ENCODE data around the gene HOXD11.

HOXD11 gene

DNA sequence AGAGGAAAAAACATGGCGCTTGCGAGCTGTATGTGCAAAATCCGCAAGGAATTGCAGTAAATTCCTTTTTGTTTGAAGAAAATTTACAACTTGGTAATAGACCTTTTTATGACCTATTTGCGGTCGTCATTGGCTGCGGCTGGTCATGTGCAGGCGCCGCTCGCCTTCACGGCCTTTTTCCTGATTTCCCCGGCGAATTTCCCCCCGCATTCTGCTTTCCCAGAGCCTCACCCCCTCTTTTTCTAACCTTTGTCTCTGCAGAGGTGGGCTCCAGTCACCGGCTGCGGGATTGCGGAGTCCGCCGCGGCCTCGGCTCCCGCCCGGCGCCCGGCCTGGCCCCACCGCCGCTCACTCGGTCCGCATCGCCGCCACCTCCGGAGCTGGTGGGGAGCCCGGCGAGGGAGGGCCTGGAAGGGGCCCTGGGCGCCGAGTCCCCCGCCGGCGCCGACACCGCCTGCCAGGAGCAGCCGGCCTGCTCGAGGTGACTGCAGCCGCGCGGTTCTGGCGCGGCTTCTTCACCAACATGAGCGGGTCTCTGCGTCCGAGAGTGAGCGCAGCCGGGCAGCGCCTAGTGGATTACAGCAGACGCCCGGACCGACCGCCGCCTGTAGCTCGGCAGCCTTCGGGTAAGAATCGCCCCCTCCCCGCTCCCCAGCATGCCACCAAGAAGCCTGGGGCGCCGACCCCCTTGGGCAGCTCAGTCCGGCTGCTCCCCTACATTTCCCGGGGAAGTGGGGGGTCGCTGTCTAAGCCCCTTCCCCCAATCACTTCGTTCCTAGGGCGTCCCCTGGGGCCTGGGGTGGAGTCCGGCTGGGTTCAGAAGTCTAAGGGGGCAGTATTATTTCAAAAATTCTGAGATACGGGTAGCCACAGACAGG is 29.5 kb downstream of the HOXD11 start:
- no peak for DNase-seq

DNA sequence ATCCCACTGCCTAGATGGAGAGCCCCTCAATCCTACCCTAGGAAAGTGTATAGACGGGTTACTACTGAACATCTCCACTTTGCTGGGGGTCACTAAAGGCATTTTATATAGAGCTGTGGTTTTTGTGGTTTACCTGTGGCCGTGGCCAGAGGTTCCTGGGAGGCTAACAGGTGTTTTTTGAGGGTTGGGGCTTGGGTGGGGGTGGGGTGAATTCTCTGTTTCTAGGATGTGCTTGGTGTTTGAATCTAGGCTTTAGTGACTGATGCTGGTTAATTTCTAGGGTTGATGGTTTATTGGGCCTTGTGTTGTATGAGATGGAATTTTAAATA is 30.1 kb downstream of the HOXD11 start:
- no peak for DNase-seq

DNA sequence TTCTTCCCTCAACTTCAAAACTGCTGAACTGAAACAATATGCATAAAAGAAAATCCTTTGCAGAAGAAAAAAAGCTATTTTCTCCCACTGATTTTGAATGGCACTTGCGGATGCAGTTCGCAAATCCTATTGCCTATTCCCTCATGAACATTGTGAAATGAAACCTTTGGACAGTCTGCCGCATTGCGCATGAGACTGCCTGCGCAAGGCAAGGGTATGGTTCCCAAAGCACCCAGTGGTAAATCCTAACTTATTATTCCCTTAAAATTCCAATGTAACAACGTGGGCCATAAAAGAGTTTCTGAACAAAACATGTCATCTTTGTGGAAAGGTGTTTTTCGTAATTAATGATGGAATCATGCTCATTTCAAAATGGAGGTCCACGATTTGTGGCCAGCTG is 30.8 kb downstream of the HOXD11 start:
- no peak for DNase-seq

DNA sequence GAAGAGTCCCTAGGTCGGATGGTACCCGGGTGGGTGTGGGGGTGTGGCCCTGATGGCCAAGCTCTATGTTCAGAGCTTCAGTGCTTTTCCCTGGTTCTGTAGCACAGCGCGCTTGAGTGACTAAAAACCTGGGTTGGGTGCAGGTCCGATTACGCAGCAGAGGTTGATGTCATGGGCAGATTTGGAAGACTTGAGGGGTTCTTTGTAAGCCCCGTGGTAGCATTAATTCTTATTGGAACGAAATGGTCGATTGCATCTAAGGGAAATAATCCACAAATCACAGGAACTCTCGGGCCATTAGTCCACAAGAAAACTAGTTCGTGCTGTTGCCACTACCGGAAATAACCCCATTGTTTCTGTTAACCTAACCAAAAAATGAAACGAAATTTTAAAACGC is 31.4 kb downstream of the HOXD11 start:
- DNase-seq, result no peak

DNA sequence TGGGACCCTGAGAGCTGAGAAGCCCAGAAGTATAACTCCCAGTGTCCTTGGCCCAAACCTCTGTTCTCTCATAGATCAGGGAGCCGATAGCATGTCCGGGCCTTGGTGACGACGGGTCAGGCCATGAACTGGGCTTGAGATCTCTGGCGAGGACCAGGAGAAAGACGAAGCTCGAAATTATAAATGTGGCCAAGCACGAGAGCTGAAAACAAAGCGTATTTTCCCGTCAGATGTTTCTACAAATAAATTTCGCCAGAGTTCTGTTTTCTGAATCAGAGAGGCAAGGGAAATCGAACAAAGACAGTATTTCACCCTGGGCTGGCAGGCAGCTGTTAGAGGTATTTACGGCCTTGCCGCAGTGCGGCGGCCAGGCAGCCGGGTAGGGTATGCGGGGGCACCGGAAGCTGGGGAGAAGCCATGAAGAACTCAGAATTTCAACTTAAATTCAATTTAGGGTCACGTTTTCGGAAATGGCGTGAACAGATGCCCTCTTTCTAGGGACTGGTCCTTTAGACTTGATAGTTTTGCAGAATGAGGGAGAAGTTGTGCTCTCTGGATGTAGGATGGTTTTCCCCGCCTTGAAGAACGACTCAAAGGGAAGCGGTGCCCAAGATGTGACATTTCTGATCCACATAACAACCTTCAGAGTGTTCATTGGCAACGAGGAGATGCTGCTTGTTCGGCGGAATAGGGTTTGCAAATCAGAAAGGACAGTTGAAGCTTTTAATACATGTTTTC is 32.0 kb downstream of the HOXD11 start:
- no peak for DNase-seq

DNA sequence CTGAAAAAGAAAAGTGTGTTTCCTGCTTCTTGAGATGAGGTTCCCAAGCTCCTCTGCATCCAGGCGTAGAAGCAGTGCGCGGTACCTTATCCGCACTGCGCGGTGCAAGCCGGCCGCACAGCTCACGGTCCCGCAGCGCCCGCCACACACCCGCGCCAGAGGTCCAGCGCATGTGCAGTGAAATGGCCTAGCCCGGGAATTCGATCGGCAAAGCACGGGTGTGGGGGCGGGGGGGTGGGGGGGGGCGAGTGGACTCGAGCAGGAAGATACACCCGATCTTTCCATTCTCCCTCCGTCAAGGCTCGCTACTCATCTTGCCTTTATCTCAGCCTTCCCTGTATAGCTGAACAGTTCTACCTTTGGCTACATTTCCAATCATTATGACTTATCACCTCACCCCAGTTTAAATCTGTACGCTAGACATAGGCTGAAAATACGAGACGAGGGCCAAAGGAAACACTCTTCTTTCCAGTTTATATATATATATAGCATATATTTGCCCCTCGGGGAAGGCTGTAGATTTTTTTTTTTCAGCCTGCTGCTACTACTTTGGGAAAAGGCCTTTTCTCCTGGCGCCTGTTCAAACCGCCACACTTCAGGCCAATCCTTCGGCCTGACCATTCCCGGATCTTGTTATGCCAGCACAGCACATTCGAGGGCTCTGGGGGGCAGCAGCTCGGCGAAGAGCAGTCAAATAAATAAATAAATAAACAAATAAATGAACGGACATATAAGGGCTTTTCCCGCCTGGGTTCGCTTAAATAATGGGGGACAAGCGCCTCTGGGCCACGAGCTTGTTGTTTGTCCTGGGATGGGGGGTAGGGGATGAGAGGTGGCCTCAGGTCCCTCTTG is 32.8 kb downstream of the HOXD11 start:
- no peak for DNase-seq

DNA sequence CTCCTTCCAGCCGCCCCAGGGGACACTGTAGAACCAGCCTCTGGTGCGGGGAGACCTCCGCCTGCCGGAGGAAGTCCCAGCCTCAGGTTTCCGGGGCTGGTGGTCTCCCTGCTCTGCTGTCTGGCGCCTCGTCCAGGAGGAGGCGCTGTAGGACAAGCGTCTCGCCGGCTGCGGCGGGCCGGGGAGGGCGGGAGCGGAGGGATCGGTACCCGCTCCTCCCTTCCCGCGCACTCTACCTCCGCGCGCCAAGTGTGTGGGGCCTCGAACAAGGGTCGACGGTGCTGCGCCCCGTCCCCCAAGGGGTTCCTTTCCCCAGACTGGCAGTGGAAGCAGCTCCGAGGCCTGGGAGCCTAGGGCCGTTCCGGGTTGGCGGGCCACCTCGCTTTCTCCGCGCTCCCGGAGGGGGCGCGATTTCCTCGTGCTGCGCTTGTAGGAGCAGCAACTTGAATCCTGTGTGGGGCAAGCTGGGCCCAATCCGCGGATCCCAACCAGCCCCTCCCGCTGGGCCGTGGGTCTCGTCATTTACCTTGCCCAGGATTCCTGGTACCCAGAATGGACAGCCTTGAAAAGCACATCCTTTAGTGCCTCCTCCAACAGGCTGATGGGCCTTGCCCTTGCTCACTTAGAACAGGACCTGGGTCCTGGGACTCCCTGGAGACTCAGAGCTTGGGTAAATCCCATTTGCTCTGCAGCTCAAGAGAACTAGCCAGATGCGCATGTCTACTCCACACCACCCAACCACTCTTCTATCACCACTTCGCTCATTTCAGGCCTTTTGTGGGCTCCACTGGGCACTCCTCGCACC is 33.6 kb downstream of the HOXD11 start:
- DNase-seq, result peak; percentile 53

DNA sequence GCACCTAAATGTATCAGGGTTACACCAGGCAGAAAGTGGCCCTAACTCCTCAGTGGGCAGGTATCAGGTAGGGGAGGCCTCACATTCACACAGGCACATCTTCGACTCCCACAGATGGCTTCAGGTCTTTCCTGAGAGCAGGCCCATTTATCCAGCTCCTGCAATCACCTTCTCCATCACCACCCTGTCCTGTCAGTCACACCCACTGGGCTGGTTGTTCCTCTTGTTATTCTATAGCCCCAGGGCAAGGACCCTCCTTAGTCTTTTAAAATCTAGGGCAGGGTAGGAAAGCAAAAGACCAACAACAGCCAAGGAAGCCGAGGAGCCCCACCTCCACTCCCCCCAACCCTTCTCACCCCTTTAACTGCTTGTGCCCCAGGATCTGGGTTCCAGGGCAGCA is 35.2 kb downstream of the HOXD11 start:
- no peak for DNase-seq

DNA sequence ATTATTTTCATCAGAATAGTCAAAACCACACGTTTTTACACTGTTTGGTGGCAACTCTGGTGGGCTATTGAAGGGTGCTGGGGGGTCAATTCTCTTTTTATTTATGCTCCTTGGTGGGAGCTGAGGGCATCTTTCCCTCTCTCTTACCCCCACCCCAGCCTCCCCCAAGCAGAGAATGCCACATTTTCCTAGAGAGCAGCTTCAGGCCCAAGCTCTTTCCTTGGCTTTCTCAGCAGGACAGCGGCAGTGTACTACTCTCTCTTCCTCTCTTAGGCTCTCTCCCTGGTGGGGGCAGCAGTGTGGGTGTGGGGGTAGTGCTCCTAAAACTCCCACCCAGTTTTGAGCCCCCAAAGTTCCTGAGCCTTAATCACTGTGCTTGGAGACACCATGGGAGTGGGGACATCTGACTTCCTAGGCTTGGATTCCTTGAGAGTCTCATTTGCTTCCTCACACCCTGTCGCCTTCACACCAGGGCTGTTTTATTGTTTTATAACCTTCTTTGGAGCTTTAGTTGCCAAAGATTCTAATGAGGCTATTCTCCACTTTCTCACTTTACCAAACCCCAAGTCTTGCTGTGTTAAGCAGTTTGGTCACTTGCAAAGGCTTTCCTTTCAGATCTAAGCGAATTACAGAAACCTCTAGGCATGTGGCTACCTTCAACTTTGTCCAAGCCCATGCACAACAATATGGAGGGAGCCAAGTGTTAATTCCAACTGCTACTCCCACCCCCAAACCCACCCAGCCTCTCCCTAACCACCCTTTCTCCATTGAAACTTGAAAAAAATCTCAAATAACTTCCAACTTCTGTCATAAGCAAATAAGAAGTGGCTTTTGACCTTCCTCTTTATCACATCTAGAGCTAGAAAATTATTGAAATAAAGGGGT is 38.2 kb downstream of the HOXD11 start:
- DNase-seq, result no peak

DNA sequence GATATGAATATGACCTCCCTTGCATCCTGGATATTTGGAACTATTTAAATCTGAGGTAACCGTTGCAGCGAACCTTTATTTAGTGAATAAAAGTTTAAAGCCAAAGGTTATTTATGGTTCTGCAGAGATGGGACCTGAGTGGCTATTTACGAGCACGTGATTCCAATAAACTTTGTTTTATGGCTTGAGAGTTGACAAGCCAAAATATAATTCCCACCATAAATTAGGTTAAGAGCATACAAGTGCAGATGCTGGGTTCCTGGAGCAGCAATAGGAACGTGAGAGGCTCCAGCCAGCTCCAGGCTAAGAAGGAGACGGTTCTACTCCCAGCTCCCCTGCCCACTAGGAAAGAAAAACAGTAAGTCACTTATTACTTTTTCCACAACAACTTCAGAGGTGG is 39.0 kb downstream of the HOXD11 start:
- no peak for DNase-seq

DNA sequence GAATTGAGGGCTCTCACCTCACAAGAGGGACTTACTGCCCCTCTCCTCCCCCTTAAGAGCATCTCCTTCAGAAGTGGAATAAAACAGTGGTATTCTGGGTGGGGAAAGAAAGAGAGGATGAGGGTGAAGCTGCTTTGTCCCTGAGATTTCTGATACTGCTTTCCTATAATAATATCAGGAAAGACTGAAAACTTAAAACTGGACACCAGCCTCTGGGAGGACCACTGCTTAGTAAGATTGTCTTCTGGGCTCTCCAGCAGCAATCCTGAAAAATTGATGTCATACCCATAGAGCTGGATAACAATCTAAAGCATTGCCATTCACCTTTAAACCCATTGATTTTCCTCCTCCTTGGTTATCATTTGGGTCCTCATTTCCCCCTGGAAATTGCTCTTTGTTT is 39.6 kb downstream of the HOXD11 start:
- DNase-seq, result no peak

DNA sequence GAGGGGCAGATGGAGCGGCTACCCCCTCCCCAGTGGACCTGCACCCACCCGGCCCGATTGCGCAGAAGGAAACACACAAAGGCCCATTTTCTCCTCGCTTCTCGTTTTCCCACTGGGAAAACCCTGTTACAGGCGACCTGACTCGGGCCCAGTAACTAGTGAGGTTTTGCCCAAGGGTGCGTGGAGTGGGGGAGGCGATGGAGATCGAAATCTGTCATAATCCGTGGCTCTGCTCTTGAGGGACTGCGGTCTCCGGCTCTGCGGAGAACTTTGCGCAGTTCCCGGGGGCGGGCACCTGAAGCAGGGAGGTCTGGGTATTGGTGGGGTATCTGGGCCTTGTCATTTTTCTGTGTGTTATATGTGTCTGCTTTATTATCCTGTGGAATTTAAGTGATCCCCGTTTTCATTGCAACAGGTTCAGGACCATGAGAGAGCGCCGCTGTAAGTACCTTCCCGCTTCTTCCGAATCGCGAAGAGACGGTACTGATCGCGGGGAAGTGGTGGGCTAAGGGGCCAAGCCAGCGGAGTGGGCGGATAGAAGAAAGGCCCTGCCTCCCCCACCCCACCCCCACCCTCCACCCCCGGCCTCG is 40.2 kb downstream of the HOXD11 start:
- no peak for DNase-seq

DNA sequence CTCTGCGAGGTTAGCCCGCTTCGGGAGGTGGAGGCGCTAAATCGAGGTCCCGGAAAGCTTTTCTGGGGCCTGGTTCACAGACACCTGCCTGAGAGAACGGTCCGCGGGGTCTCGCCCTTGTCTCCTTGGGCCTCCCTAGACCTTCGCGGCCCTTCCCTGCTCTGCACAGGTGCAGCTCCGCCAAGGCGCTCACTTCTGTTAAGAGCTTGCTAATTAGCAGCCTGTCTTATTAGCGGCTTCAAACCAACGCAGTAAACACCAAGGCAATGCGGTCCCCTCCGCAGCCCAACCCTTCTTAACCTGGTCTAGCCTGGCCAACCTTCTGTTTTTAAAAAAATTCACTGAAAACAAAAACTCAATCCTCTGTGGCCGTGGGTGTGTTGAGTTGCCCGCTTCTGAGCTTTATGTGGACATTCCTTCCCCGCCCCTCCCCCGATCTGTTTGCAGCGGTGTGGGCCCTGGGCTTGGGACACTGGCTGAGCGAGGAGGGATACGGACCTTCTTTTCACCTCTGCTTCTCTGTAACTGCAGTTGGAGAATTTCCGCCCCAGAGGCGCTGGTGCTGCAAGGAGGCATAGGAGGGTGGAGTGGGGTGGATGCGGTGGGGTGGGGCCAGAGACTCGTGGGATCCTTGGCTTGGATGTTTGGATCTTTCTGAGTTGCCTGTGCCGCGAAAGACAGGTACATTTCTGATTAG is 40.9 kb downstream of the HOXD11 start:
- DNase-seq, result no peak

DNA sequence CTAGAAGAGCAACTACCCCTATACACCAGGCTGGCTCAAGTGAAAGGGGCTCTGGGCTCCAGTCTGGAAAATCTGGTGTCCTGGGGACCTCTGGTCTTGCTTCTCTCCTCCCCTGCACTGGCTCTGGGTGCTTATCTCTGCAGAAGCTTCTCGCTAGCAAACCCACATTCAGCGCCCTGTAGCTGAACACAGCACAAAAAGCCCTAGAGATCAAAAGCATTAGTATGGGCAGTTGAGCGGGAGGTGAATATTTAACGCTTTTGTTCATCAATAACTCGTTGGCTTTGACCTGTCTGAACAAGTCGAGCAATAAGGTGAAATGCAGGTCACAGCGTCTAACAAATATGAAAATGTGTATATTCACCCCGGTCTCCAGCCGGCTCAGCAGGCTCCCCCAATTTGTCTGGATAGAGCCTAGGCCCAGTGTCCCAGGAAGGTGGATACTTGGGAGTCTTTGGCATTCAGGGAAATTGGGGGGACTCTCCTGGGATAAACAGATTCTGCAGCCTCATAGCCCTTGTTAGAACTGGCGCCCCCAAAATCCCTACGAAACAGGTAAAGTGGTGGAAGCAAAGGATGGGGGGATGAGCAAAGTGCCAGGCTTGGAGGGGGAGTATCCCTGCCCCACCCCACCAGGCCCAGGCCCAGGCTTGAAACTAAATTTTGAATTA is 41.8 kb downstream of the HOXD11 start:
- DNase-seq, result no peak

DNA sequence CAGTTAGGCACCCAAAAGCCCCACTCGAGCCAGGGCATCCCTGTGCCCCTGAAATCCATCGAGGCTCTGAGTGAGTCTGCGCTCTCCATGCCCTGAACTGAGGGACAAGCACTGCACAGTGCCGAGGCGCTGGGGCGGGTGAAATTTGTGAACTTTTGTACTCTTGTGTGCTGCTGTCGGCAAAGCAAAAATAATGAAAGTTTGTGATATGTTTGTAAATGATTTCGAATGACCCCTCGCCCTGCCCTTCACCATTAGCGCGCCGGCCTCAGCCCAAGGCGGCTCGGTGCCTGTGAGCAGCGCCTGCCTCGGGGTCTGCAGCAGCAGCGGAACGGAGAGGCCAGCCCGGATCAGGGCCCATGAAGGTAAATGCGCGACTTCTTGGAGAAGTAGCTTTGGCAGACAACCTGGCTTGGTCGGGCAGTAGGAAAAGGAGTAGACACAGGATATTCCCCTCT is 42.4 kb downstream of the HOXD11 start:
- no peak for DNase-seq

DNA sequence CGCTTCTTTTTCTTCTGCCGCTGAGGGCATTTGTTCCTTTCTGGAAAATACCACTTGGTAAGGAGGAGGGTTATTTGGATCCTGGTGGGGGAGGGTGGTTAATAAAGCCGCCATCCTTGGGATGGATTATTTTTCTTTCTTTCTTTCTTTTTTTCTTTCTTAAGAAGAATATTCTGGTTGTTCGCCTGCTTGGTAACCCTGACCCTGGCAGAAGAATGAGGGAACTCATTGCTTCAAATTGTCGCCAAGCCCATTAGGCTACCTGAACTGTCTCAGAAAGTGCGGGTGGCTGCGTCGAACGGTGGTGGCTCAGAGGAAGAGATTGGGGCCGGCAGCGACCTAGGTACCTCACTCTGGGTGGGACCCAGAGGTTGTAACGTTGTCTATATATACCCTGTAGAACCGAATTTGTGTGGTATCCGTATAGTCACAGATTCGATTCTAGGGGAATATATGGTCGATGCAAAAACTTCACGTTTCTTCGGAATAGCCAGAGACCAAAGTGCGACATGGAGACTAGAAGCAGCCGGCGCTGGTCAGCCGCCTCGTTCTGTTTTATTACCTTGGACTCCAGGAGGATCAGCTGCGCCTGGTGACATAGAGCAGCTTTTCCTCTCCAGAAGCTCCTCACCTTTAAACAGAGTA is 43.0 kb downstream of the HOXD11 start:
- DNase-seq, result no peak

DNA sequence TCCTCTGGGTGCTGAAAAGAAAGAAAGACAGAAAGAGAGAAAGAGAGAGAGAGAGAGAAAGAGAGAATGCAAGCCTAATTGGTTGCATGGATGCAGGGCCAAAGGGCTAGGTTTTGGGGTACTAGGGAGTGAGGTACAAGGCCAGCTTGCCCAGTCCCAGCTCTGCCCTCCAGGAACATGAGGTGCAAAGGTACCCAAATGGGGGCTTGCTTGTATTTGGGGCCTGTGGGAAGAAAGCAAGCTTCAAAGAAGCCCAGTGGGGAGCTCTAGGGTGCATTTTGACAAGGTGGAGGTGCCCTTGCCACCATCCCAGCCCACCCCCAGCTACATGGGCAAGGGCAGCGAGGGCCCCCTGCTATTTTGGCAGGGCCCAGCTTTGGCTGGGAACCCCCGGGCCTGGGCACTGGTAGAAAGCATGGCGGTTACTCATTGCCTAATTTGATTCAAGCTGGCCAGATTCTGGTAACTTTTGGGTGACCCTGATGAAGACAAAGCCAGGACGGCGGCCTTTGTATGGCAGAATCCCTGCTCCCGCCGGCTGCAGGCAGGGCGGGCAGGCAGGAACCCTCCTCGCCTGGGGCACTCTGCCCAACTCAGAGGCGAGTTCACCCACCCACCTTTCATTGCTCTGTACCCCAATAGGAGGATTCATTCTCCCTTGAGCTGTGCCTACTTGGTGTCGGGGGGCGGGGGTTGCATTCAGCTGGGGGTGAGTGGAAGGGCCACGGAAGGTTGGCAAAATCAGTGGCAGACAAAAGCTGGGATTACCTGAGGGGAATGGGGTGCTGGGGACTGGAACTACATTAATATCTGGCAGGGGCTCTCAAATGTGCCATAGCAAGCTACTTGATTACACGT is 43.7 kb downstream of the HOXD11 start:
- no peak for DNase-seq

Data from CD4-positive, alpha-beta T cell treated with Interleukin-15 for 1 hour (primary cell).